Neural cell (in vitro differentiated cells): ENCODE data around the gene MDGA2. TPM values are rescaled to one million over a fixed set of nuclear protein-coding genes. Genes with fewer than 3 reads are reported as not detected.

Experiments
- H2AFZ ChIP-seq: fragments of 200-600, 300-800 bp; sonication (generic), shearing (Covaris generic); 2 replicates; pipeline ENCODE4 v1.6.0; 2014; ENCODE audit warnings: low read depth, mild to moderate bottlenecking, antibody characterized with exemption, low read length, moderate library complexity
- H3F3A ChIP-seq: fragments of 200-600 bp; shearing (Covaris generic); 2 replicates; pipeline ENCODE4 v1.6.1; 2016; ENCODE audit warnings: mild to moderate bottlenecking, moderate library complexity, mixed read lengths, antibody characterized with exemption, low read length; ENCODE audit not compliant: insufficient read depth, poor library complexity, severe bottlenecking
- H3K27ac ChIP-seq: fragments of 200-600, 300-800 bp; sonication (generic), shearing (Covaris generic); 2 replicates; pipeline ENCODE4 v1.5.1; 2014; ENCODE audit warnings: mild to moderate bottlenecking, low read length, moderate library complexity
- H3K27me3 ChIP-seq: fragments of 300-800, 200-600 bp; sonication (generic), shearing (Covaris generic); 2 replicates; pipeline ENCODE4 v1.6.0; 2014; ENCODE audit warnings: mild to moderate bottlenecking, low read depth, low read length, moderate library complexity; ENCODE audit not compliant: insufficient read depth
- H3K36me3 ChIP-seq: fragments of 300-800, 200-600 bp; sonication (generic), shearing (Covaris generic); 2 replicates; pipeline ENCODE4 v1.5.1; 2014; ENCODE audit warnings: mild to moderate bottlenecking, antibody characterized with exemption, low read length, moderate library complexity; ENCODE audit not compliant: insufficient read depth
- H3K4me2 ChIP-seq: fragments of 300-800, 200-600 bp; sonication (generic), shearing (Covaris generic); 2 replicates; pipeline ENCODE4 v1.6.0; 2014; ENCODE audit warnings: mild to moderate bottlenecking, low read length
- H3K4me3 ChIP-seq: fragments of 300-800, 200-600 bp; sonication (generic), shearing (Covaris generic); 2 replicates; pipeline ENCODE4 v1.5.1; 2014; ENCODE audit warnings: mild to moderate bottlenecking, low read length, moderate library complexity
- H3K79me2 ChIP-seq: fragments of 200-600 bp; shearing (Covaris generic); replicated peaks from 2 replicates; pipeline ENCODE4 v1.6.0; 2014; ENCODE audit warnings: mild to moderate bottlenecking, low read length, moderate library complexity; ENCODE audit not compliant: insufficient read depth
- H3K9ac ChIP-seq: fragments of 300-800, 200-600 bp; sonication (generic), shearing (Covaris generic); 2 replicates; pipeline ENCODE4 v1.6.1; 2016; ENCODE audit warnings: mild to moderate bottlenecking, low read length, mixed read lengths
- H3K9me2 ChIP-seq: fragments of 200-600 bp; shearing (Covaris generic); 2 replicates; pipeline ENCODE4 v1.6.1; 2016; ENCODE audit warnings: mild to moderate bottlenecking, low read length, mixed read lengths; ENCODE audit not compliant: insufficient read depth
- H3K9me3 ChIP-seq: fragments of 200-600, 300-800 bp; sonication (generic), shearing (Covaris generic); 2 replicates; pipeline ENCODE4 v1.6.1; 2016; ENCODE audit warnings: mild to moderate bottlenecking, mixed run types, low read length, moderate library complexity, mixed read lengths
- H4K20me1 ChIP-seq: fragments of 200-600 bp; shearing (Covaris generic); 2 replicates; pipeline ENCODE4 v1.6.1; 2016; ENCODE audit warnings: mild to moderate bottlenecking, mixed run types; ENCODE audit not compliant: insufficient read depth
- CTCF ChIP-seq: fragments of 450-650 bp; IDR thresholded peaks from 2 replicates; pipeline ENCODE4 v1.5.1; 2014; ENCODE audit warnings: antibody characterized with exemption, mild to moderate bottlenecking, moderate library complexity; ENCODE audit not compliant: poor library complexity, severe bottlenecking
- EP300 ChIP-seq: fragments of 450-650 bp; conservative IDR thresholded peaks from 2 replicates; pipeline ENCODE4 v1.6.1; 2014; ENCODE audit warnings: antibody characterized with exemption, mild to moderate bottlenecking, moderate library complexity; ENCODE audit not compliant: poor library complexity, severe bottlenecking
- EZH2 ChIP-seq: fragments of 200-600, 300-800 bp; shearing (Covaris generic), sonication (generic); IDR thresholded peaks from 2 replicates; pipeline ENCODE4 v1.6.1; 2014; ENCODE audit warnings: antibody characterized with exemption, low read length, borderline replicate concordance, mild to moderate bottlenecking; ENCODE audit not compliant: insufficient read depth, poor library complexity, severe bottlenecking
- MXI1 ChIP-seq: fragments of 450-650 bp; conservative IDR thresholded peaks from 2 replicates; pipeline ENCODE4 v1.6.1; 2014; ENCODE audit warnings: antibody characterized with exemption, mild to moderate bottlenecking; ENCODE audit not compliant: poor library complexity, severe bottlenecking
- POLR2AphosphoS5 ChIP-seq: IDR thresholded peaks from 2 replicates; pipeline ENCODE4 v1.6.1; 2012
- RAD21 ChIP-seq: fragments of 450-650 bp; conservative IDR thresholded peaks from 2 replicates; pipeline ENCODE4 v1.6.1; 2014; ENCODE audit warnings: antibody characterized with exemption, mild to moderate bottlenecking, moderate library complexity
- SMC3 ChIP-seq: fragments of 450-650 bp; conservative IDR thresholded peaks from 2 replicates; pipeline ENCODE4 v1.6.1; 2014; ENCODE audit warnings: antibody characterized with exemption, mild to moderate bottlenecking, moderate library complexity; ENCODE audit not compliant: poor library complexity
- TAF1 ChIP-seq: IDR thresholded peaks from 2 replicates; pipeline ENCODE4 v1.6.1; 2012; ENCODE audit warnings: low read depth
- polyA plus RNA-seq: library from polyadenylated mRNA; depleted of rRNA; stranded (reverse); fragments of >200 nt; gene quantifications from 2 replicates; pipeline ENCODE4 v1.2.3, GENCODE V29; 2014
- TF ChIP-seq, protein P1 (sequence below): IDR thresholded peaks from 2 replicates; pipeline ENCODE4 v1.6.1; 2012; ENCODE audit warnings: borderline replicate concordance

The MDGA2 gene
- polyA plus RNA-seq, 1 donor from 2014 or later, result 3.8 TPM

GRCh38 chr14:47327336-47327735, 348.1 kb downstream of the MDGA2 start:
- Histone ChIP-seq H3K9ac (no peak overlapping the region), H3K27me3 (no peaks in the 10 kb centered on the region), H3K36me3 (no peaks in the 10 kb centered on the region), H3K79me2 (no peaks in the 10 kb centered on the region), H3K4me2 (no peak overlapping the region), H2AFZ (no peak overlapping the region), H3K4me3 (no peak overlapping the region), H3K9me2 (no peaks in the 10 kb centered on the region), H3K9me3 (no peaks in the 10 kb centered on the region), H4K20me1 (no peaks in the 10 kb centered on the region), H3K27ac (no peak overlapping the region), H3F3A (no peaks in the 10 kb centered on the region)
- TF ChIP-seq POLR2AphosphoS5, result no peak

GRCh38 chr14:47322751-47323150, 352.7 kb downstream of the MDGA2 start:
- Histone ChIP-seq H3F3A (no peaks in the 10 kb centered on the region), H3K4me2 (no peak overlapping the region), H3K9me3 (no peaks in the 10 kb centered on the region), H3K36me3 (no peaks in the 10 kb centered on the region), H3K27me3 (no peaks in the 10 kb centered on the region), H3K79me2 (no peaks in the 10 kb centered on the region), H3K9me2 (no peaks in the 10 kb centered on the region), H3K27ac (no peak overlapping the region), H2AFZ (no peak overlapping the region), H3K9ac (no peak overlapping the region), H4K20me1 (no peaks in the 10 kb centered on the region), H3K4me3 (no peak overlapping the region)
- TF ChIP-seq, protein P1, sequence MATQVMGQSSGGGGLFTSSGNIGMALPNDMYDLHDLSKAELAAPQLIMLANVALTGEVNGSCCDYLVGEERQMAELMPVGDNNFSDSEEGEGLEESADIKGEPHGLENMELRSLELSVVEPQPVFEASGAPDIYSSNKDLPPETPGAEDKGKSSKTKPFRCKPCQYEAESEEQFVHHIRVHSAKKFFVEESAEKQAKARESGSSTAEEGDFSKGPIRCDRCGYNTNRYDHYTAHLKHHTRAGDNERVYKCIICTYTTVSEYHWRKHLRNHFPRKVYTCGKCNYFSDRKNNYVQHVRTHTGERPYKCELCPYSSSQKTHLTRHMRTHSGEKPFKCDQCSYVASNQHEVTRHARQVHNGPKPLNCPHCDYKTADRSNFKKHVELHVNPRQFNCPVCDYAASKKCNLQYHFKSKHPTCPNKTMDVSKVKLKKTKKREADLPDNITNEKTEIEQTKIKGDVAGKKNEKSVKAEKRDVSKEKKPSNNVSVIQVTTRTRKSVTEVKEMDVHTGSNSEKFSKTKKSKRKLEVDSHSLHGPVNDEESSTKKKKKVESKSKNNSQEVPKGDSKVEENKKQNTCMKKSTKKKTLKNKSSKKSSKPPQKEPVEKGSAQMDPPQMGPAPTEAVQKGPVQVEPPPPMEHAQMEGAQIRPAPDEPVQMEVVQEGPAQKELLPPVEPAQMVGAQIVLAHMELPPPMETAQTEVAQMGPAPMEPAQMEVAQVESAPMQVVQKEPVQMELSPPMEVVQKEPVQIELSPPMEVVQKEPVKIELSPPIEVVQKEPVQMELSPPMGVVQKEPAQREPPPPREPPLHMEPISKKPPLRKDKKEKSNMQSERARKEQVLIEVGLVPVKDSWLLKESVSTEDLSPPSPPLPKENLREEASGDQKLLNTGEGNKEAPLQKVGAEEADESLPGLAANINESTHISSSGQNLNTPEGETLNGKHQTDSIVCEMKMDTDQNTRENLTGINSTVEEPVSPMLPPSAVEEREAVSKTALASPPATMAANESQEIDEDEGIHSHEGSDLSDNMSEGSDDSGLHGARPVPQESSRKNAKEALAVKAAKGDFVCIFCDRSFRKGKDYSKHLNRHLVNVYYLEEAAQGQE, result no peak
- TF ChIP-seq EZH2, result no peak
- TF ChIP-seq RAD21, result no peak
- no peak for TF ChIP-seq POLR2AphosphoS5
- TF ChIP-seq TAF1, result no peak
- TF ChIP-seq MXI1, result no peak
- TF ChIP-seq CTCF, result no peak
- no peak for TF ChIP-seq SMC3
- no peak for TF ChIP-seq EP300

GRCh38 chr14:47302121-47302520, 373.3 kb downstream of the MDGA2 start:
- Histone ChIP-seq H3K79me2 (no peaks in the 10 kb centered on the region), H3K9me3 (no peaks in the 10 kb centered on the region), H3K27ac (no peak overlapping the region), H3F3A (no peaks in the 10 kb centered on the region), H3K27me3 (no peaks in the 10 kb centered on the region), H3K9ac (no peak overlapping the region), H4K20me1 (no peaks in the 10 kb centered on the region), H3K4me3 (no peak overlapping the region), H3K36me3 (no peaks in the 10 kb centered on the region), H3K9me2 (no peaks in the 10 kb centered on the region), H3K4me2 (no peak overlapping the region), H2AFZ (no peak overlapping the region)
- no peak for TF ChIP-seq TAF1
- no peak for TF ChIP-seq SMC3
